SKM-1 treated with dmso at 0.1 percent for 144 hours (cell line): Measurements from ENCODE around the gene MRPS6.
A peak's percentile ranks its signal among the peaks of the same experiment; 100 is the strongest.

Experiments used
- DNase-seq: peaks from one replicate; lab custom pipeline; 2025; ENCODE audit not compliant: unreplicated experiment; lab: John Stamatoyannopoulos, UW

The MRPS6 gene

GRCh38 chr21:34073032-34073748, at the start of gene MRPS6, which contains the start of gene SLC5A3:
MRPS6 (plus strand) TSS chr21:34073578; CDS start chr21:34073701, 123 bp downstream.
SLC5A3 (plus strand) TSS chr21:34073578; CDS start chr21:34095199, 21,621 bp downstream.
- DNase-seq = peak; percentile 79

GRCh38 chr21:34023691-34024373, 49.5 kb upstream of the MRPS6 start:
- DNase-seq = no peak

- no peak for DNase-seq
These were observed 49.0 kb upstream of the MRPS6 start for GRCh38 chr21:34024374-34024693.

- no peak for DNase-seq
These were observed 45.5 kb upstream of the MRPS6 start for GRCh38 chr21:34027721-34028461.

- no peak for DNase-seq
These were observed 43.4 kb upstream of the MRPS6 start for GRCh38 chr21:34029743-34030528.

- DNase-seq = no peak
These were observed 41.5 kb upstream of the MRPS6 start for GRCh38 chr21:34031835-34032370.

GRCh38 chr21:34034369-34035014, 38.9 kb upstream of the MRPS6 start:
- DNase-seq = no peak

- DNase-seq = no peak
These were observed 37.6 kb upstream of the MRPS6 start for GRCh38 chr21:34035619-34036354.

GRCh38 chr21:34037009-34037795, 36.2 kb upstream of the MRPS6 start:
- DNase-seq = no peak

GRCh38 chr21:34039678-34040382, 33.5 kb upstream of the MRPS6 start:
- DNase-seq = no peak

GRCh38 chr21:34042735-34043134, 30.6 kb upstream of the MRPS6 start:
- no peak for DNase-seq

GRCh38 chr21:34043333-34043732, 30.0 kb upstream of the MRPS6 start:
- no peak for DNase-seq

GRCh38 chr21:34046917-34047316, 26.5 kb upstream of the MRPS6 start:
- no peak for DNase-seq

- no peak for DNase-seq
These were observed 25.5 kb upstream of the MRPS6 start for GRCh38 chr21:34047835-34048234.

- no peak for DNase-seq
These were observed 21.2 kb upstream of the MRPS6 start for GRCh38 chr21:34052171-34052570.

- DNase-seq = no peak
These were observed 19.1 kb upstream of the MRPS6 start for GRCh38 chr21:34054259-34054658.

- DNase-seq = no peak
These were observed 17.8 kb upstream of the MRPS6 start for GRCh38 chr21:34055615-34056014.

- no peak for DNase-seq
These were observed 11.4 kb upstream of the MRPS6 start for GRCh38 chr21:34061983-34062382.
